BE2C (cell line): ENCODE results near the gene CTDSP1.

Experiments
- DNase-seq: peaks from one replicate; pipeline ENCODE4 v3.0.0-alpha.2; 2020
- H3K27me3 ChIP-seq: fragments of 250-450 bp; sonication (Bioruptor Pico); 2 replicates; pipeline ENCODE4 v1.5.1; 2020; ENCODE audit warnings: mild to moderate bottlenecking
- H3K36me3 ChIP-seq: fragments of 250-450 bp; sonication (Bioruptor Pico); 2 replicates; pipeline ENCODE4 v1.5.1; 2020; ENCODE audit warnings: mild to moderate bottlenecking
- H3K4me1 ChIP-seq: fragments of 250-450 bp; sonication (Bioruptor Pico); 2 replicates; pipeline ENCODE4 v1.5.1; 2020
- H3K4me3 ChIP-seq: 2 replicates; pipeline ENCODE4 v1.5.1; 2011; ENCODE audit warnings: low read depth, low read length
- H3K9me3 ChIP-seq: fragments of 250-450 bp; sonication (Bioruptor Pico); 2 replicates; pipeline ENCODE4 v1.5.1; 2020
- TF ChIP-seq, protein P1 (sequence below): IDR thresholded peaks from 2 replicates; pipeline ENCODE4 v1.5.1; 2012; ENCODE audit warnings: mild to moderate bottlenecking, low read depth, low read length

CTDSP1 gene

DNA sequence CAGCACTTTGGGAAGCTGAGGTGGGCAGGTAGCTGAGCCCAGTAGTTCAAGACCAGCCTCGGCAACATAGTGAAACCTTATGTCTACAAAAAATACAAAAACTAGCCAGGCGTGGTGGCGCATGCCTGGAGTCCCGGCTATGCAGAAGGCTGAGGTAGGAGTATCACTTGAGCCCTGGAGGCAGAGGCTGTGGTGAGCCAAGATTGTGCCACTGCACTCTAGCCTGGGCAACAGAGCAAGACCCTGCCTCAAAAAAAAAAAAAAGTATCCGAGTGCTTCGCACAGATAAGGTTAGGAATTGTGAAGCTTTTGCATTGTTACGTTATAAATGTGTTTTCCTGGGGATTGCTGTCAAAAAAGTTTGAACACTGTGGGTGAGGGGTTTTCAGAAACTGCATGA, 4.1 kb downstream of the CTDSP1 start:
- DNase-seq, result no peak
- Histone ChIP-seq H3K9me3 (no peaks in the 10 kb centered on the region), H3K4me1 (peaks cover 2% of the 10 kb centered on the region; the same call in 1 of the 2 replicates), H3K4me3 (no peak overlapping the region), H3K36me3 (peaks cover 20% of the 10 kb centered on the region), H3K27me3 (peaks cover 4% of the 10 kb centered on the region)
- TF ChIP-seq, protein P1, sequence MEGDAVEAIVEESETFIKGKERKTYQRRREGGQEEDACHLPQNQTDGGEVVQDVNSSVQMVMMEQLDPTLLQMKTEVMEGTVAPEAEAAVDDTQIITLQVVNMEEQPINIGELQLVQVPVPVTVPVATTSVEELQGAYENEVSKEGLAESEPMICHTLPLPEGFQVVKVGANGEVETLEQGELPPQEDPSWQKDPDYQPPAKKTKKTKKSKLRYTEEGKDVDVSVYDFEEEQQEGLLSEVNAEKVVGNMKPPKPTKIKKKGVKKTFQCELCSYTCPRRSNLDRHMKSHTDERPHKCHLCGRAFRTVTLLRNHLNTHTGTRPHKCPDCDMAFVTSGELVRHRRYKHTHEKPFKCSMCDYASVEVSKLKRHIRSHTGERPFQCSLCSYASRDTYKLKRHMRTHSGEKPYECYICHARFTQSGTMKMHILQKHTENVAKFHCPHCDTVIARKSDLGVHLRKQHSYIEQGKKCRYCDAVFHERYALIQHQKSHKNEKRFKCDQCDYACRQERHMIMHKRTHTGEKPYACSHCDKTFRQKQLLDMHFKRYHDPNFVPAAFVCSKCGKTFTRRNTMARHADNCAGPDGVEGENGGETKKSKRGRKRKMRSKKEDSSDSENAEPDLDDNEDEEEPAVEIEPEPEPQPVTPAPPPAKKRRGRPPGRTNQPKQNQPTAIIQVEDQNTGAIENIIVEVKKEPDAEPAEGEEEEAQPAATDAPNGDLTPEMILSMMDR, result no peak

DNA sequence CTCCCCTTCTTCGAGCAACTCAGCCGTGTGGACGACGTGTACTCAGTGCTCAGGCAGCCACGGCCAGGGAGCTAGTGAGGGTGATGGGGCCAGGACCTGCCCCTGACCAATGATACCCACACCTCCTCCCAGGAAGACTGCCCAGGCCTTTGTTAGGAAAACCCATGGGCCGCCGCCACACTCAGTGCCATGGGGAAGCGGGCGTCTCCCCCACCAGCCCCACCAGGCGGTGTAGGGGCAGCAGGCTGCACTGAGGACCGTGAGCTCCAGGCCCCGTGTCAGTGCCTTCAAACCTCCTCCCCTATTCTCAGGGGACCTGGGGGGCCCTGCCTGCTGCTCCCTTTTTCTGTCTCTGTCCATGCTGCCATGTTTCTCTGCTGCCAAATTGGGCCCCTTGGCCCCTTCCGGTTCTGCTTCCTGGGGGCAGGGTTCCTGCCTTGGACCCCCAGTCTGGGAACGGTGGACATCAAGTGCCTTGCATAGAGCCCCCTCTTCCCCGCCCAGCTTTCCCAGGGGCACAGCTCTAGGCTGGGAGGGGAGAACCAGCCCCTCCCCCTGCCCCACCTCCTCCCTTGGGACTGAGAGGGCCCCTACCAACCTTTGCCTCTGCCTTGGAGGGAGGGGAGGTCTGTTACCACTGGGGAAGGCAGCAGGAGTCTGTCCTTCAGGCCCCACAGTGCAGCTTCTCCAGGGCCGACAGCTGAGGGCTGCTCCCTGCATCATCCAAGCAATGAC, 4.8 kb downstream of the CTDSP1 start:
- Histone ChIP-seq H3K27me3 (no peaks in the 10 kb centered on the region), H3K36me3 (peaks cover 20% of the 10 kb centered on the region), H3K4me1 (peaks cover 2% of the 10 kb centered on the region; the same call in 1 of the 2 replicates), H3K4me3 (no peak overlapping the region), H3K9me3 (no peaks in the 10 kb centered on the region)
- TF ChIP-seq, protein P1, result no peak
- no peak for DNase-seq

DNA sequence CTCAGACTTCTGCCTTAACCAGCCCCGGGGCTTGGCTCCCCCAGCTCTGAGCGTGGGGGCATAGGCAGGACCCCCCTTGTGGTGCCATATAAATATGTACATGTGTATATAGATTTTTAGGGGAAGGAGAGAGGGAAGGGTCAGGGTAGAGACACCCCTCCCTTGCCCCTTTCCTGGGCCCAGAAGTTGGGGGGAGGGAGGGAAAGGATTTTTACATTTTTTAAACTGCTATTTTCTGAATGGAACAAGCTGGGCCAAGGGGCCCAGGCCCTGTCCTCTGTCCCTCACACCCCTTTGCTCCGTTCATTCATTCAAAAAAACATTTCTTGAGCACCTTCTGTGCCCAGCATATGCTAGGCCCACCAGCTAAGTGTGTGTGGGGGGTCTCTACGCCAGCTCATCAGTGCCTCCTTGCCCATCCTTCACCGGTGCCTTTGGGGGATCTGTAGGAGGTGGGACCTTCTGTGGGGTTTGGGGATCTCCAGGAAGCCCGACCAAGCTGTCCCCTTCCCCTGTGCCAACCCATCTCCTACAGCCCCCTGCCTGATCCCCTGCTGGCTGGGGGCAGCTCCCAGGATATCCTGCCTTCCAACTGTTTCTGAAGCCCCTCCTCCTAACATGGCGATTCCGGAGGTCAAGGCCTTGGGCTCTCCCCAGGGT, 5.5 kb downstream of the CTDSP1 start:
- peak overlapping the region; percentile 45 for H3K4me3 ChIP-seq
- no peak for DNase-seq
- peaks cover 2% of the 10 kb centered on the region; the same call in 1 of the 2 replicates for H3K4me1 ChIP-seq
- TF ChIP-seq, protein P1, result no peak
- no peaks in the 10 kb centered on the region for H3K9me3 ChIP-seq
- H3K27me3 ChIP-seq, result no peaks in the 10 kb centered on the region
- peaks cover 20% of the 10 kb centered on the region for H3K36me3 ChIP-seq

DNA sequence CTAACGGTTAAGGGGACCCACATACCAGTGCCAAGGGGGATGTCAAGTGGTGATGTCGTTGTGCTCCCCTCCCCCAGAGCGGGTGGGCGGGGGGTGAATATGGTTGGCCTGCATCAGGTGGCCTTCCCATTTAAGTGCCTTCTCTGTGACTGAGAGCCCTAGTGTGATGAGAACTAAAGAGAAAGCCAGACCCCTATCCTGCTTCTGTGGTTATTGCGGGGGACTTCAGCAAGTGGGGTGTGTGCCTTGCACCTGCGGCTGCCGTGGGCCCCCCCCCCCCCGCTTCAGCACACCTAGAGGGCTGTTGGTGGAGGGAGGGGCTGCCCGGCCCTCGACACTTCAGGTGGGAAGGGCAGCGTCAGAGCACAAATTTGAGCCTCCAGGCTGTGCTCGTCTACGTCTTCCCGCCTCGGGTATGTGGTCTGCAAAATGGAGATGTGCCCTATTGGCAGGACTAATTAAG, 6.1 kb downstream of the CTDSP1 start:
- TF ChIP-seq, protein P1, result no peak
- no peaks in the 10 kb centered on the region for H3K9me3 ChIP-seq
- no peak for DNase-seq
- H3K4me3 ChIP-seq, result peak overlapping the region; percentile 45
- H3K4me1 ChIP-seq, result peaks cover 2% of the 10 kb centered on the region; the same call in 1 of the 2 replicates
- H3K36me3 ChIP-seq, result peaks cover 20% of the 10 kb centered on the region
- no peaks in the 10 kb centered on the region for H3K27me3 ChIP-seq

- Histone ChIP-seq H3K4me3 (peak overlapping the region; percentile 67), H3K36me3 (peaks cover 20% of the 10 kb centered on the region), H3K4me1 (peaks cover 2% of the 10 kb centered on the region; the same call in 1 of the 2 replicates), H3K9me3 (no peaks in the 10 kb centered on the region), H3K27me3 (no peaks in the 10 kb centered on the region)
- peak; percentile 99 for DNase-seq
- TF ChIP-seq, protein P1, result peak; percentile 76
These were observed 6.7 kb downstream of the CTDSP1 start for GRCh38 chr2:218406209-218406948.
